H1 (cell line): ENCODE data around the gene TMEM120B. TPM values are rescaled to one million over a fixed set of nuclear protein-coding genes. Genes with fewer than 3 reads are reported as not detected.

Source experiments
- CTCF ChIA-PET: fragments of 300-600 bp; sonication (Branson Sonifier 250); formaldehyde crosslinking; loops from one replicate; lab custom pipeline; 2021; ENCODE audit not compliant: partially characterized antibody; lab: Charles Lee
- POLR2A ChIA-PET: fragments of 300-600 bp; sonication (Branson Sonifier 250); formaldehyde crosslinking; loops from one replicate; lab custom pipeline; 2021; ENCODE audit warnings: inconsistent platforms; ENCODE audit not compliant: partially characterized antibody; lab: Charles Lee
- DNase-seq, 2 experiments: peaks; one replicate each; pipeline versions ENCODE4 v3.0.0 to v3.0.0-alpha.2; 2010 to 2022; ENCODE audit warnings: low spot score in 2 of 2, low read depth in 1 of 2, mixed read lengths in 1 of 2
- FAIRE-seq: peaks from 2 replicates; lab custom pipeline; 2011; peaks lifted over from hg19 to GRCh38; lab: Jason Lieb, UNC
- H2AFZ ChIP-seq: 2 replicates; pipeline ENCODE4 v1.8.1; 2012; ENCODE audit warnings: low read length, inconsistent platforms
- H2AK5ac ChIP-seq: 2 replicates; pipeline ENCODE4 v1.6.1; 2013; ENCODE audit warnings: low read depth, low read length
- H2BK120ac ChIP-seq: replicated peaks from 2 replicates; pipeline ENCODE3; 2013; ENCODE audit warnings: low read depth, low read length, inconsistent platforms
- H2BK12ac ChIP-seq: 2 replicates; pipeline ENCODE4 v1.6.1; 2013; ENCODE audit warnings: low read depth, low read length
- H2BK15ac ChIP-seq: 2 replicates; pipeline ENCODE4 v1.6.1; 2013; ENCODE audit warnings: low read length
- H2BK20ac ChIP-seq: 2 replicates; pipeline ENCODE4 v1.6.1; 2013; ENCODE audit warnings: low read length
- H2BK5ac ChIP-seq: 2 replicates; pipeline ENCODE4 v1.6.1; 2013; ENCODE audit warnings: low read depth, low read length
- H3K14ac ChIP-seq: 2 replicates; pipeline ENCODE4 v1.6.1; 2013; ENCODE audit warnings: inconsistent platforms; ENCODE audit not compliant: insufficient read length
- H3K18ac ChIP-seq: 2 replicates; pipeline ENCODE4 v1.6.1; 2013; ENCODE audit warnings: low read length; ENCODE audit errors: extremely low read depth
- H3K23ac ChIP-seq: 2 replicates; pipeline ENCODE4 v1.6.1; 2013; ENCODE audit warnings: inconsistent platforms; ENCODE audit not compliant: insufficient read length
- H3K23me2 ChIP-seq: 2 replicates; pipeline ENCODE4 v1.6.1; 2013; ENCODE audit warnings: low read depth, low read length
- H3K27ac ChIP-seq: 2 replicates; pipeline ENCODE4 v1.6.1; 2011; ENCODE audit warnings: low read depth, low read length, inconsistent platforms
- H3K27me3 ChIP-seq, 4 experiments: replicated peaks in 1 of 4; 1 replicate in 1 of 4; 2 replicates in 3 of 4; pipeline versions ENCODE4 v1.6.1 to v1.8.1; 2011 to 2013; ENCODE audit warnings: low read length in 3 of 4, mild to moderate bottlenecking in 3 of 4, inconsistent platforms in 2 of 4, mixed read lengths in 2 of 4, moderate library complexity in 1 of 4; ENCODE audit not compliant: control insufficient read depth in 3 of 4, insufficient read depth in 3 of 4; ENCODE audit errors: extremely low read depth in 1 of 4
- H3K36me3 ChIP-seq, 4 experiments: 2 replicates each; pipeline versions ENCODE4 v1.6.1 to v1.8.1; 2011 to 2013; ENCODE audit warnings: mild to moderate bottlenecking in 4 of 4, low read length in 3 of 4, moderate library complexity in 2 of 4, control low read depth in 1 of 4, inconsistent platforms in 1 of 4; ENCODE audit not compliant: insufficient read depth in 4 of 4, control insufficient read depth in 2 of 4
- H3K4ac ChIP-seq: replicated peaks from 2 replicates; pipeline ENCODE3; 2013; ENCODE audit warnings: low read length, low read depth, mixed read lengths, inconsistent platforms; ENCODE audit not compliant: insufficient read length
- H3K4me1 ChIP-seq, 4 experiments: replicated peaks in 1 of 4; 1 replicate in 1 of 4; 2 replicates in 3 of 4; pipeline versions ENCODE4 v1.6.1 to v1.8.1; 2011 to 2013; ENCODE audit warnings: low read length in 3 of 4, inconsistent platforms in 2 of 4, mixed read lengths in 1 of 4; ENCODE audit not compliant: insufficient read depth in 4 of 4, control insufficient read depth in 3 of 4
- H3K4me2 ChIP-seq, 2 experiments: 2 replicates each; pipeline versions ENCODE4 v1.6.1 to v1.8.1; 2011 to 2013; ENCODE audit warnings: low read depth in 2 of 2, low read length in 2 of 2, control low read depth in 1 of 2, inconsistent platforms in 1 of 2, mild to moderate bottlenecking in 1 of 2; ENCODE audit not compliant: insufficient read depth in 1 of 2
- H3K4me3 ChIP-seq, 4 experiments: fragments of 200-600, 300-600 bp in 1 of 4; sonication (generic), shearing (Covaris generic), sonication (Bioruptor Twin) in 1 of 4; 2 replicates each; pipeline versions ENCODE4 v1.5.1 to v1.8.1; 2011 to 2016; ENCODE audit warnings: low read length in 4 of 4, low read depth in 3 of 4, control low read depth in 2 of 4, inconsistent platforms in 2 of 4, mild to moderate bottlenecking in 2 of 4, mixed read lengths in 1 of 4, moderate library complexity in 1 of 4; ENCODE audit not compliant: insufficient read depth in 2 of 4; ENCODE audit errors: extremely low read depth in 1 of 4
- H3K56ac ChIP-seq: replicated peaks from 2 replicates; pipeline ENCODE3; 2013; ENCODE audit warnings: low read depth, mild to moderate bottlenecking, mixed read lengths, low read length, inconsistent platforms; ENCODE audit not compliant: insufficient read length
- H3K79me1 ChIP-seq: 2 replicates; pipeline ENCODE4 v1.6.1; 2013; ENCODE audit warnings: low read depth, low read length, control low read depth
- H3K79me2 ChIP-seq, 2 experiments: 2 replicates each; pipeline versions ENCODE4 v1.6.1 to v1.8.1; 2012 to 2013; ENCODE audit warnings: low read length in 2 of 2, mild to moderate bottlenecking in 2 of 2, inconsistent platforms in 1 of 2; ENCODE audit not compliant: insufficient read depth in 2 of 2, control insufficient read depth in 1 of 2
- H3K9ac ChIP-seq, 4 experiments: replicated peaks in 1 of 4; 1 replicate in 1 of 4; 2 replicates in 3 of 4; pipeline versions ENCODE4 v1.6.1 to v1.8.1; 2011 to 2013; ENCODE audit warnings: low read depth in 3 of 4, low read length in 3 of 4, control low read depth in 2 of 4, mild to moderate bottlenecking in 2 of 4, moderate library complexity in 2 of 4, inconsistent platforms in 1 of 4; ENCODE audit errors: extremely low read depth in 1 of 4
- H3K9me3 ChIP-seq, 2 experiments: 2 replicates each; pipeline versions ENCODE4 v1.6.1 to v1.8.1; 2012 to 2013; ENCODE audit warnings: mild to moderate bottlenecking in 2 of 2, moderate library complexity in 2 of 2, control low read depth in 1 of 2, inconsistent platforms in 1 of 2, low read depth in 1 of 2, low read length in 1 of 2, mixed read lengths in 1 of 2; ENCODE audit not compliant: insufficient read depth in 2 of 2
- H4K20me1 ChIP-seq, 2 experiments: replicated peaks in 1 of 2; 2 replicates each; pipeline versions ENCODE3 to v1.8.1; 2011 to 2013; ENCODE audit warnings: inconsistent platforms in 2 of 2, low read length in 2 of 2, mild to moderate bottlenecking in 1 of 2; ENCODE audit not compliant: insufficient read depth in 2 of 2, control insufficient read depth in 1 of 2
- H4K5ac ChIP-seq: 2 replicates; pipeline ENCODE4 v1.6.1; 2013; ENCODE audit warnings: low read length, low read depth, mixed read lengths, inconsistent platforms; ENCODE audit not compliant: insufficient read length
- H4K8ac ChIP-seq: 2 replicates; pipeline ENCODE4 v1.8.0; 2013; ENCODE audit warnings: mild to moderate bottlenecking, moderate library complexity, low read length, inconsistent platforms; ENCODE audit not compliant: insufficient read depth; ENCODE audit errors: extremely low read depth
- H4K91ac ChIP-seq: replicated peaks from 2 replicates; pipeline ENCODE3; 2013; ENCODE audit warnings: low read length, mixed read lengths, inconsistent platforms; ENCODE audit not compliant: insufficient read length
- CREB1 ChIP-seq: IDR thresholded peaks from 2 replicates; pipeline ENCODE4 v1.6.1; 2012; ENCODE audit warnings: inconsistent platforms
- CTCF ChIP-seq, 3 experiments: IDR thresholded peaks; 1 replicate in 2 of 3; 2 replicates in 1 of 3; pipeline versions ENCODE4 v1.5.1 to v1.6.1; 2011; ENCODE audit warnings: low read length in 3 of 3, mild to moderate bottlenecking in 3 of 3, inconsistent platforms in 2 of 3, low read depth in 1 of 3, moderate library complexity in 1 of 3; ENCODE audit not compliant: insufficient read depth in 1 of 3; ENCODE audit errors: control extremely low read depth in 1 of 3
- GABPA ChIP-seq: IDR thresholded peaks from 2 replicates; pipeline ENCODE4 v1.6.1; 2011; ENCODE audit warnings: mild to moderate bottlenecking, low read length, moderate library complexity, borderline replicate concordance; ENCODE audit not compliant: insufficient read depth
- JUN ChIP-seq: IDR thresholded peaks from 2 replicates; pipeline ENCODE4 v1.6.1; 2011; ENCODE audit warnings: low read depth, mild to moderate bottlenecking, improper control_type of control experiment, low read length
- POLR2A ChIP-seq, 2 experiments: IDR thresholded peaks; 1 replicate in 1 of 2; 2 replicates in 1 of 2; pipeline ENCODE4 v1.6.1; 2011; ENCODE audit warnings: low read depth in 2 of 2, low read length in 2 of 2, mild to moderate bottlenecking in 2 of 2; ENCODE audit errors: control extremely low read depth in 1 of 2
- RAD21 ChIP-seq, 2 experiments: IDR thresholded peaks in 1 of 2; conservative IDR thresholded peaks in 1 of 2; 2 replicates each; pipeline ENCODE4 v1.6.1; 2011; ENCODE audit warnings: low read depth in 2 of 2, low read length in 2 of 2, improper control_type of control experiment in 1 of 2, inconsistent platforms in 1 of 2, mild to moderate bottlenecking in 1 of 2, moderate library complexity in 1 of 2
- SAP30 ChIP-seq: fragments of 300-600 bp; sonication (generic); IDR thresholded peaks from 2 replicates; pipeline ENCODE4 v1.7.1; 2012; ENCODE audit warnings: low read length, moderate library complexity, mild to moderate bottlenecking, inconsistent platforms; ENCODE audit not compliant: insufficient read depth, insufficient replicate concordance
- SIX5 ChIP-seq: IDR thresholded peaks from 2 replicates; pipeline ENCODE4 v1.6.1; 2011; ENCODE audit warnings: mild to moderate bottlenecking, low read depth, low read length
- SP4 ChIP-seq: IDR thresholded peaks from 2 replicates; pipeline ENCODE4 v1.6.1; 2012; ENCODE audit warnings: low read length, inconsistent platforms
- SRF ChIP-seq: IDR thresholded peaks from 2 replicates; pipeline ENCODE4 v1.6.1; 2011; ENCODE audit warnings: mild to moderate bottlenecking, low read depth, low read length, moderate library complexity
- WGBS, 2 experiments: shearing (Covaris generic) in 1 of 2; methylation state at CpG; one replicate each; pipeline versions ENCODE4 v1.1.6 to v1.1.7; 2013 to 2015; ENCODE audit warnings: low lambda C conversion rate in 2 of 2, mixed read lengths in 2 of 2, inconsistent platforms in 1 of 2, low coverage in 1 of 2, missing lambda C conversion rate in 1 of 2; ENCODE audit not compliant: insufficient replicate concordance in 2 of 2, insufficient coverage in 1 of 2, insufficient read length in 1 of 2; ENCODE audit errors: extremely low coverage in 1 of 2, missing lambda C conversion rate in 1 of 2; 5-methylcytosine and 5-hydroxymethylcytosine counted together
- polyA plus RNA-seq, 7 experiments: library from polyadenylated mRNA; depleted of rRNA in 3 of 7; stranded (reverse) in 5 of 7; unstranded in 2 of 7; fragments of >200 nt in 5 of 7; fragments of 200-250 nt in 2 of 7; gene quantifications; 1 replicate in 5 of 7; 2 replicates in 1 of 7; 4 replicates in 1 of 7; pipeline versions ENCODE4 v1.2.1 to v1.2.3, GENCODE V29; 2011 to 2013; ENCODE audit warnings: missing spikeins in 2 of 7, mixed read lengths in 2 of 7
- total RNA-seq: library from RNA; stranded (reverse); fragmentation: NEBNext Ultra II Directional; extraction: Animal tissue kit (Norgen Biotek cat#: 25700); gene quantifications from 2 replicates; pipeline ENCODE4 v1.2.1, GENCODE V29; 2021

Gene TMEM120B
- total and polyA plus RNA-seq, 2 of the 8 experiments (the other 6 are each of a cell fraction or from before 2014, with no cell fraction given) = 22.0 to 29.1 TPM

GRCh38 chr12:121773011-121773777, 60.6 kb downstream of the TMEM120B start:
- H3K4me3 ChIP-seq = no peak overlapping the region
- WGBS, 2 experiments = 59% methylated on average over 14 of the region's 14 CpGs; no CpG with 5 or more reads in 1 of the 2 experiments
- DNase-seq (peak in 1 of 2 experiments; percentile 89), FAIRE-seq (peak; percentile 66)
- H2AK5ac ChIP-seq = no peak overlapping the region
- H3K36me3 ChIP-seq = no peaks in the 10 kb centered on the region
- no peak overlapping the region for H3K14ac ChIP-seq
- peaks cover 0 to 18% (median 14%) of the 10 kb centered on the region in 4 experiments; a peak in 6 of 7 replicates for H3K4me1 ChIP-seq
- H3K27ac ChIP-seq = no peak overlapping the region
- H3K27me3 ChIP-seq = no peaks in the 10 kb centered on the region
- no peak overlapping the region for H2BK120ac ChIP-seq
- ChIA-PET POLR2A (interaction anchor here (0.6 to 34.9 kb wide), 7 partner anchors 9 to 103 kb away, joined by 3 to 958 read pairs (median 5); partner anchors contain the start of genes RHOF and SETD1B), CTCF (interaction anchor here (0.7 to 18.5 kb wide), 32 partner anchors 11 to 372 kb away, joined by 3 to 335 read pairs (median 4); partner anchors contain the start of genes MORN3, RHOF and TMEM120B)
- H3K56ac ChIP-seq = no peak overlapping the region
- H2AFZ ChIP-seq = no peak overlapping the region
- no peaks in the 10 kb centered on the region for H3K79me2 ChIP-seq
- no peak overlapping the region for H3K18ac ChIP-seq
- no peak overlapping the region for H3K23ac ChIP-seq
- no peaks in the 10 kb centered on the region for H3K23me2 ChIP-seq
- H2BK5ac ChIP-seq = no peak overlapping the region
- H3K79me1 ChIP-seq = no peaks in the 10 kb centered on the region
- no peak overlapping the region for H3K9ac ChIP-seq
- peaks cover 0 to 7% of the 10 kb centered on the region in 2 experiments for H4K20me1 ChIP-seq
- H4K8ac ChIP-seq = no peak overlapping the region
- H2BK12ac ChIP-seq = no peak overlapping the region
- no peak overlapping the region for H4K91ac ChIP-seq
- H4K5ac ChIP-seq = no peak overlapping the region
- no peak overlapping the region for H2BK20ac ChIP-seq
- H2BK15ac ChIP-seq = no peak overlapping the region
- H3K4me2 ChIP-seq = no peak overlapping the region
- H3K4ac ChIP-seq = no peak overlapping the region
- no peaks in the 10 kb centered on the region for H3K9me3 ChIP-seq
- TF ChIP-seq SP4 (no peak), RAD21 (IDR thresholded peaks at IDR 0.05 in 1 of 2, conservative IDR thresholded peaks at IDR 0.05 in 1 of 2; ENCODE audit: low read depth in 2 of 2, low read length in 2 of 2) (peak; percentile 91 to 95), SAP30 (no peak), CTCF (IDR thresholded peaks at IDR 0.05; ENCODE audit: control extremely low read depth in 1 of 3, insufficient read depth in 1 of 3, low read depth in 1 of 3, low read length in 3 of 3) (peak; percentile 95 to 98 (median 96)), CREB1 (no peak), SIX5 (no peak), GABPA (peak; percentile 69; the same call in 1 of the 2 replicates), JUN (no peak), SRF (no peak), POLR2A (IDR thresholded peaks at IDR 0.05; ENCODE audit: control extremely low read depth in 1 of 2, low read depth in 2 of 2, low read length in 2 of 2) (no peak)
